KOPT-K1 (cell line): ENCODE results near the gene RAB3GAP1.
"Not testable (repeated sequence)": the region's sequence is repeated elsewhere in the genome, so short reads cannot be mapped to it uniquely, and the experiment has no call there.

ENCODE experiments used
- H3K27ac ChIP-seq: fragments of 200-600 bp; sonication (generic); 2 replicates; pipeline ENCODE4 v1.5.1; 2016; ENCODE audit warnings: antibody characterized with exemption, mild to moderate bottlenecking, low read depth, low read length; ENCODE audit not compliant: poor library complexity, severe bottlenecking
- H3K36me3 ChIP-seq: fragments of 200-600 bp; sonication (generic); 2 replicates; pipeline ENCODE4 v1.5.1; 2017; ENCODE audit warnings: antibody characterized with exemption, mild to moderate bottlenecking, low read length, moderate library complexity; ENCODE audit not compliant: insufficient read depth
- H3K9me3 ChIP-seq: fragments of 200-600 bp; sonication (generic); 2 replicates; pipeline ENCODE4 v1.5.1; 2017; ENCODE audit warnings: antibody characterized with exemption, low read length, mild to moderate bottlenecking; ENCODE audit not compliant: insufficient read depth, poor library complexity, severe bottlenecking

The RAB3GAP1 gene

DNA sequence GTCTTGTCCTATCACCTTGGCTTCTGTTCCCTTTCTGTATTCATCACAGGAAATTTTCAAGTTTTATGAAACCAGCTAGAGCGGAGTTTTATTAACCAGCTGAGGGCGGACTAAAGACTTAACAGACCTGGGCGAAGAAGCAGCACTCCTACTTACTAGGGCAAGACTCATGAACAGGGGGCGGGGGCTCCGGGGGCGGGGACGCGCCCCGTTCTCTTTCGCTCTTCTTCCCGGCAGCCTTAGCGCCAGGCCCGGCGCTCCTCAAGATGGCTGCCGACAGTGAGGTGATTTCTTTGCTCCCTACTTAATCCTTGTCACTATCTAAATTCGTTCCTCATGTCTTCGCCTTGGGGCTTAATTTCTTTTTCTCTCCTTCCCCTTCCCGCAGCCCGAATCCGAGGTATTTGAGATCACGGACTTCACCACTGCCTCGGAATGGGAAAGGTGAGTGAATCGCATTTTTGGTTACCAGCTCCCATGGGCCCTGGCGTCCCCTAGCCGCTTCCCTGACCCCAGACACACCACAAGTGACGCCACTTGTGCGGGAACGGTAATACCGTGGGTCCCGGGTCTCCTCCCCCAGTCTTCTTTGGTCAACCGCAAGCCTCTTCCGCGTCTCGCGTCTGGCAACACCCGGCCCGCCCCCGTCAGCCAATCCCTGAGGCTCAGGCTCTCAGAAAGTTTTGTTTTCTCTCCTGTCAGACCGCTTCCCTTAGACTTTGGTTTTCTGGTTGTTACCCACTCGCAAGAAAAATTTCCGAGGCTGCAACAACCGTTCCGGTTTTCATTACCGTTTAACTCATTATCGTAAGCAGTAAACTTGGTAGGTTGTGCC, at the start of gene RAB3GAP1:
RAB3GAP1 (plus strand) TSS at position 251 of the 835 bp plus-strand sequence; CDS start at position 267, 16 bp downstream.
- Histone ChIP-seq H3K36me3 (0 out of 2 replicates have a peak, but pooled peaks cover 4% of the 10 kb centered on the region), H3K9me3 (no peaks in the 10 kb centered on the region), H3K27ac (peak within 1 kb of the TSS; percentile 92)

DNA sequence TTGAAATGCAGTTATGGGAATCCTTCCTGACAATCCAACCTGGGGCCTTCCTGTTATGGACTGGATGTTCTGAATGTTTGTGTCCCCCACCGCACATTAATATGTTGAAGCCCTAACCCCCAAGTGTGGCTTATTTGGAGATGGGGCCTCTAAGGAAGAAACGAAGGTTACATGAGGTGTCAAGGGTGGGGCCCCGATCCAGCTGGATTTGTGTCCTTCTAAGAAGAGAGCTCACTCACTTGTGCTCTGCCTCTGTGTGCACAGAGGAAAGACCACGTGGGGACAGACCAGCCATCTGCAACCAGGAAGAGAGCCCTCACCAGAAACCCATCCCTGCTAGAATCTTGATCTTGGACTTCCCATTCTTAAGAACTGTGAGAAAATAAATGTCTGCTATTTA, 49.3 kb upstream of the RAB3GAP1 start:
- Histone ChIP-seq H3K27ac (no peak overlapping the region), H3K9me3 (no peaks in the 10 kb centered on the region), H3K36me3 (no peaks in the 10 kb centered on the region)

DNA sequence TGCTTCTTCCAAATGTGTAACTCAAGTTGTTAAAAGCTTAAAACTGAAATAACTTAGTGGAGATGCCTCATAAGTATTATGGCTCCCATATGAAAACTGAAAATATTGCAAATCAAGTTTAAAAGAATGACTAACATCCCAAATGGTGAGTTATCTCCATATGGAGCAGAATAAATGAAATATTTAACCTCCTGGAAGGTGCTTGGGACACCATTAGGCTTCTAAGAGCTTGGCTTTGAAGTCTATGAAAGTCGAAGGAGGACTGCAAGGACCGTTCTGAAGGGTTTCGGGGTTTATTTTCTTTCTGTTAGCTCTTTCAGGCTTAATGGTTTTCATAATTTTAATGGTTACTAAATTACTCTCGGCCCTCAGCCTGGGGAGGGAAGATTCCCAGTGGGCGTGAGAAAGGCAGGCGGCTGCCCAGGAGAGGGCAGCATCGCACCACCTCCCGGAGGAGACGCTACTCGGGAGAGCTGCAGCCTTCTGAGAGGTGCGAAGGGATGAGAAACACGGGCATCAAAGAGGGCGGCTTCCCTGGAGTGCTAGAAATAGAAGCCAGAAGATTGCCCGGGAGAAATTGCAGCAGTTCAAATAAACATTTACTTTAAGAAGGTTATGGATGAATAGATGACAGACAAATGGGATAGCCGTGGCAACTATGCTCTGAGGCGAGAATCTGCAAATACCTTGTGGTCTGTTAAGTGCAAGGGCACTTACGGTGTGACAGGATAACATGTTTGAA, 47.9 kb upstream of the RAB3GAP1 start:
- H3K27ac ChIP-seq = no peak overlapping the region
- H3K36me3 ChIP-seq = no peaks in the 10 kb centered on the region
- H3K9me3 ChIP-seq = no peaks in the 10 kb centered on the region

GRCh38 chr2:135005753-135006152, 46.3 kb upstream of the RAB3GAP1 start:
- Histone ChIP-seq H3K9me3 (no peaks in the 10 kb centered on the region), H3K36me3 (no peaks in the 10 kb centered on the region), H3K27ac (no peak overlapping the region)

DNA sequence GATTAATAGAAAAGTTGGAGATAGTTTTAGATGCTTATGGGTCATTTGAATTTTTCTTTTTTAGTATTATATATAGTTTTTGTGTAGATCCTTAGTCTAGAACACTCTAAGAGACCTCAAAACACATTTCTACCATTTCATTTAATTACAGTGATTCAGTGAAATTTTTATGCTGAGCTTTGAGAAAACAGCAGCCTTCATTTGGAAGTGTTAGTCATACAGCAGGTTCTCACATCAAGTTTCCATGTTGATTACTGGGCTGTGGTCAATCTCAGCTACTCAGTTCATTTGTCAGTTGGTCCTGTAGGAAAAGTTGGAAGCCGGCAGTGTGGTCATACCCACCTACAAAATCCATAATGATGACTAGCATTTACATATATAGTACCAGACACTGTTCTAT, 42.8 kb upstream of the RAB3GAP1 start:
- no peak overlapping the region for H3K27ac ChIP-seq
- no peaks in the 10 kb centered on the region for H3K9me3 ChIP-seq
- no peaks in the 10 kb centered on the region for H3K36me3 ChIP-seq

DNA sequence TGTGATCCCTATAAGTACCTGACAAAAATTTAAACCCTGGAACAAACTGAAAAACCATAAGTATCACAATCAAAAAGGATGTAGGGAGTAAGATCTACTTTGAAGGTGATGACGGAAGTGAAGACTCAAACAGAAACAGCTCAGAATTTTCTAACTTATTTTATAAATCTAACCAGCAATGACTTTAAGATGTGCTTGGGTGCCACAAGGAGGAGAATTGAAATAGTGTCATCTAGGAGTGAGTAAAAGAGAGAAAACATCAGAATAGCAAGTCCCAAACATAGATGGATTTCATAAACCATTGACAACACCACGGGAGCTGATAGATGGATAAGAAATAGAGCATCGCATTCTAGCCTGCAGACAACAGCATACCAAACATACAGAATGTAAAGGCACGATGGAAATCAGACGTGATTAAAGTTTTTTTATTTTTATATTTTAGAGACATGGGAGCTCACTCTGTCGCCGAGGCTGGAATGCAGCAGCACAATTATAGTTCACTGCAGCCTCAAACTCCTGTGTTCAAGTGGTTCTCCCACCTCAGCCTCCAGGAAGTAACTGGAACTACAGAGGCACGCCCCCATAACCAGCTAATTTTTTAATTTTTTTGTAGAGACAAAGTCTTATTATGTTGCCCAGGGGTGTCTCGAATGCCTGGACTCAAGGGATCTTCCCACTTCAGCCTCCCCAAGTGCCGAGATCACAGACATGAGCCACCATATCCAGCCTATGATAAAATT, 41.7 kb upstream of the RAB3GAP1 start:
- no peaks in the 10 kb centered on the region for H3K9me3 ChIP-seq

DNA sequence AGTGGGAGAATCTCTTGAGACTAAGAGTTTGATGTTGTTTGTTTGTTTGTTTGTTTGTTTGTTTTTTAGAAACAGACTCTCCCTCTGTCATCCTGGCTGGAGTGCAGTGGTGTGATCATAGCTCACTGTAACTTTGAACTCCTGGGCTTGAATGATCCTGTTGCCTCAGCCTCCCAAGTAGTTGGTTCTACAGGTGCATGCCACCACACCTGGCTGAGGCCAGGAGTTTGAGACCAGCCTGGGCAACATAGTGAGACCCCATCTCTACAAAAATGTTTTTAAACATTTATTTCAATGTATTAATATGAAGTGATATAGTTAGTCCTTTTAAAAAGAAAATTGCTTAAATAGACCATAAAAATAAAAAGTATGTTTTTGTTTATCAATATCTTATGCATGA, 40.5 kb upstream of the RAB3GAP1 start:
- Histone ChIP-seq H3K36me3 (no peaks in the 10 kb centered on the region), H3K9me3 (no peaks in the 10 kb centered on the region), H3K27ac (no peak overlapping the region)

More for the DNA sequence above, 41.7 kb upstream of the RAB3GAP1 start:
- H3K36me3 ChIP-seq = no peaks in the 10 kb centered on the region
- no peak overlapping the region for H3K27ac ChIP-seq

DNA sequence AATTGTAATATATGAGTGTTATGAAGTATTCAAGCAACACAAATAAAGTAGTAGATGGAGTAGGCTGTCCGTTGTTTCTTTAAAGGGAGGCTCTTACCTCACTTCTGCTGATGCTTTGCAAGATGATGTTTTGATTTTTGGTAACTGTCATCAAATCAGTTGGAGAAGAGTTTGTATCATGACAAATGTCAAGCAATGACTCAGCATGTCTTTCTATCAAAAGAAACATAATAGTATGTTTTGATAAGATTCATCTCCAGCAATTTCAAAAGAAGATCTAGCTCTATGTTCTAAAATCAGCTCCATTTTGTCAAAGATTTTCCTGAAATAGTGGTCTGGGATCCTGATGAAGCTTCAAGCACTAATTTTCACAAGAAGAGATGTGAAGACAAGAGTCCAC, 30.5 kb upstream of the RAB3GAP1 start:
- Histone ChIP-seq H3K9me3 (no peaks in the 10 kb centered on the region), H3K27ac (no peak overlapping the region), H3K36me3 (no peaks in the 10 kb centered on the region)

DNA sequence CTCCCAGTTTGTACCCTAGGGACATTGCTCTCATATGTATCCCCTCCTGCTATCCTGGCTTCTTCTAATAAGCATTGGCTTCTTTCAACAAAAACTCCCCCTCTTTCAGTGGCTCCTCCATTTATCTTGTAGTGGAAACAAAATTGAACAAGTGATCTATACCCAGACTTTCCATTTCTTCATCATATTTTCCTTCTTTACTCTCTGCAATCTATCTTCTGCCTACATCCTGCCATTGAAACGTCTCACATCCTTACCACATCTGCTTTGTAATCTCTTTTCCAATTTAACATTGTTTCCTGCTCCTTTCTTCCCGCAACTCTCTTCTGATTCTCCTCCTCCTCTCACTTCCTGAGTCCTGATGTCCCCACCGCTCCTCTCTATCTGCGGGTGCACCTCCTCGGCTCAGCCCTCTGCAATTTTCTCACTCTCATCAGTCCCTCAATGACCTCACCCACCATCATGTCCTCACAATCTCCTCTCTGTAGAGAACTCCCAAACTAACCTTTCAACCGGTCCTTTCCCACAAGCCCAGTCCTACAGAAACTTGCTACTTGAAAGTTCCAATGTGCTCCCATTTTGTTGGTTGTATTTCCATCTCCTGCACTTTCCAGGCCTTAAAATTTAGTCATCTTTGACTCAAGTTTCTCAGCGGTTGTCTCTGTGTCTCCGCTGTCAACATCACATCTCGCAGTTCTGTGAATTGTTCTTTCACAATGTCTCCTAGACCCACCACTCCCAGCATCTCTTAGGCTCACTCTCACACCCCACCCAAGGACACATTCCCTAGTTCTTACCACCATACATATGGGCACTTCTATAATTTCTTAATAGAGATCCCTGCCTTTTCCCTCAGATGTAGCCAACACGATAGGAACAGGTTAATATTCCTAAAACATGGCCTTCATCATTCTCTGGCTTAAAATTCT, 28.9 kb upstream of the RAB3GAP1 start:
- Histone ChIP-seq H3K36me3 (no peaks in the 10 kb centered on the region), H3K27ac (no peak overlapping the region), H3K9me3 (no peaks in the 10 kb centered on the region)

GRCh38 chr2:135023886-135024485, 28.1 kb upstream of the RAB3GAP1 start:
- Histone ChIP-seq H3K36me3 (no peaks in the 10 kb centered on the region), H3K9me3 (no peaks in the 10 kb centered on the region), H3K27ac (no peak overlapping the region)

DNA sequence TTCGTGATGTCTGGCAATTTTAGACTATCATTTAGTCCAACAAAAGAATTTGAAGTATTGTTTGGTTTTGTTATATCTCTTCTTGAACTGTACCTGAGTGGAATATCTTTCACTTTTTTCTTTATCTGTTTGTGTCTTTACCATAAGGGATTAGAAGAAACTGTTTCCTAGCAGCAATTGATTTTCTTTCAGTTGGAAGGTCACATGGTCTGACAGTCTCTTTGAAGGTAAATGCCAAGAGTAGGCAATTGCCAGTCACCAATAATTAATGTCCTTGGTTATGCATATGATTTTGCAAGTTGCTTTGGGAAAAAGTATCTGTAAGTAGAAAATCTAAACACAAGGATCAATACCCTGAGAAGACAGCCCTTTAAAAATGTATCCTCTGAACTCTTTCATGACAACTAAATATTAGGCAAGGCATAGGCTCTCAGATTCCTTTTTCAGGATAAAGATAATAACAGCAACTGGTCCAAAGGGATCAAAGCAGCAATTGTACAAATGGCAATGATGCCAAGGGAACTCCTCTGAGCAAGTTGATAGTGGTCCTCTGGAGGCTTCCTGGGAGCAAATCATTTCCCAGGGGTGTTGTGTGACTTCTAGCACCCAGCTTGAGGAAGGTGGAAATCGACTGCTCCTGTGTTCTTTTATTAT, 22.5 kb upstream of the RAB3GAP1 start:
- Histone ChIP-seq H3K36me3 (no peaks in the 10 kb centered on the region), H3K27ac (no peak overlapping the region), H3K9me3 (no peaks in the 10 kb centered on the region)

- no peak overlapping the region for H3K27ac ChIP-seq
- H3K9me3 ChIP-seq = no peaks in the 10 kb centered on the region
- no peaks in the 10 kb centered on the region for H3K36me3 ChIP-seq
These were observed 21.3 kb upstream of the RAB3GAP1 start for GRCh38 chr2:135030826-135031225.

DNA sequence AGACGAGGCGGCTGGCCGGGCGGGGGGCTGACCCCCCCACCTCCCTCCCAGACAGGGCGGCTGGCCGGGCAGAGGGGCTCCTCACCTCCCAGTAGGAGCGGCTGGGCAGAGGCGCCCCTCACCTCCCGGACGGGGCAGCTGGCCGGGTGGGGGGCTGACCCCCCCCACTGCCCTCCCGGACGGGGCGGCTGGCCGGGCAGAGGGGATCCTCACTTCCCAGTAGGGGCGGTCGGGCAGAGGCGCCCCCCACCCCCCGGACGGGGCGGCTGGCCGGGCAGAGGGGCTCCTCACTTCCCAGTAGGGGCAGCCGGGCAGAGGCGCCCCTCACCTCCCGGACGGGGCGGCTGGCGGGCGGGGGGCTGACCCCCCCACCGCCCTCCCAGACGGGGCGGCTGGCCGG, 18.9 kb upstream of the RAB3GAP1 start:
- H3K9me3 ChIP-seq, H3K36me3 ChIP-seq, H3K27ac ChIP-seq: not testable (repeated sequence)

DNA sequence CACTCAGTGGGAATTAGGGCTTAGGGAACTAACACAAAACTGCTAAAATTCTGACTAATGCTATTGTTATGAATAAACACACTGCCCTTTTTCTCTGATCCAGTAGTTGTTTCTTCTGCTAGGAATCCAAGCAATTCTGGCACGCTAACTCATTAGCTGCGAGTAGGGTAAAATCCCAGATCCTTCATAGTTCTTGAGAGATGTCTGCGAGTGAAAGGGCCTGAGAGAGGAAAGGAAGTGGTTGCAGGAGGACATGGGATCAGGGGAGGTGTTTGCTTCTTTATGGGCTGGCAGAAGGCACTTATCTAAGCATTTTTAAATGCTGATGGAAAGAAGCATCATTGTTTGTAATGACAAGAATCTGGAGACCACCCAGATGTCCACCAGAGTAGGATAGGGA, 14.3 kb upstream of the RAB3GAP1 start:
- Histone ChIP-seq H3K9me3 (no peaks in the 10 kb centered on the region), H3K27ac (no peak overlapping the region), H3K36me3 (no peaks in the 10 kb centered on the region)
